ENCODE data around the gene SLC51B.

DNA sequence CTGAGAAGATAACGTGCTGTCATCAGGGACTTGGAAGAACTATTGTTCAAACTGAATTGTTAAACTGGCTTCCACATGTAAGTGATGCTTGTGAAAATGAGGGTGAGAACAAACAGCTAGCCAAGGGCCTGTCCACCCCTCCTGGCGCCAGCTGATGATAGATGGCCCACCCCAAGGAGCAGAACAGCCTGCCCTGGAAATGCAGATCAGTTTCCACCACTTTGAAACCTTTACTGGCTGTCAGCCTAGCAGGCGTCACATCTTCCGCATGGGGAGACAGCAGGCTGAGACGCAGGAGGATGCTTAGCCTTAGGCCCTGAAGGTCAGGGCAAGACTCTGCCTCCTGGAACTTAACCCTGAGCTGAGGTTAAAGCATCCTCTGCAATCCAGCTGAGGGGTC, 6.4 kb upstream of the SLC51B start:
- TF ChIP-seq, protein P1, sequence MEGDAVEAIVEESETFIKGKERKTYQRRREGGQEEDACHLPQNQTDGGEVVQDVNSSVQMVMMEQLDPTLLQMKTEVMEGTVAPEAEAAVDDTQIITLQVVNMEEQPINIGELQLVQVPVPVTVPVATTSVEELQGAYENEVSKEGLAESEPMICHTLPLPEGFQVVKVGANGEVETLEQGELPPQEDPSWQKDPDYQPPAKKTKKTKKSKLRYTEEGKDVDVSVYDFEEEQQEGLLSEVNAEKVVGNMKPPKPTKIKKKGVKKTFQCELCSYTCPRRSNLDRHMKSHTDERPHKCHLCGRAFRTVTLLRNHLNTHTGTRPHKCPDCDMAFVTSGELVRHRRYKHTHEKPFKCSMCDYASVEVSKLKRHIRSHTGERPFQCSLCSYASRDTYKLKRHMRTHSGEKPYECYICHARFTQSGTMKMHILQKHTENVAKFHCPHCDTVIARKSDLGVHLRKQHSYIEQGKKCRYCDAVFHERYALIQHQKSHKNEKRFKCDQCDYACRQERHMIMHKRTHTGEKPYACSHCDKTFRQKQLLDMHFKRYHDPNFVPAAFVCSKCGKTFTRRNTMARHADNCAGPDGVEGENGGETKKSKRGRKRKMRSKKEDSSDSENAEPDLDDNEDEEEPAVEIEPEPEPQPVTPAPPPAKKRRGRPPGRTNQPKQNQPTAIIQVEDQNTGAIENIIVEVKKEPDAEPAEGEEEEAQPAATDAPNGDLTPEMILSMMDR (conservative IDR thresholded peaks at IDR 0.05 in 1 of 2, IDR thresholded peaks at IDR 0.05 in 1 of 2; ENCODE audit: extremely low read depth in 1 of 2, insufficient read depth in 1 of 2, low read depth in 1 of 2, low read length in 2 of 2): no peak
- no peak for TF ChIP-seq EZH2 (IDR thresholded peaks at IDR 0.05; ENCODE audit: borderline replicate concordance, low read length)

Data from mammary epithelial cell (primary cell).